SU-DHL-6 (cell line): ENCODE measurements around the gene STK32B.
"Not testable (repeated sequence)": the region's sequence is repeated elsewhere in the genome, so short reads cannot be mapped to it uniquely, and the experiment has no call there.

Experiments
- H2AFZ ChIP-seq: fragments of 200-600 bp; sonication (generic); 2 replicates; pipeline ENCODE4 v1.6.1; 2014; ENCODE audit warnings: low read depth, mild to moderate bottlenecking, moderate library complexity, mixed read lengths, antibody characterized with exemption, low read length; ENCODE audit not compliant: severe bottlenecking
- H3F3A ChIP-seq: fragments of 200-600 bp; shearing (Covaris generic); 2 replicates; pipeline ENCODE4 v1.6.0; 2016; ENCODE audit warnings: antibody characterized with exemption, mild to moderate bottlenecking; ENCODE audit not compliant: insufficient read depth
- H3K27ac ChIP-seq: fragments of 200-600 bp; sonication (generic); 2 replicates; pipeline ENCODE4 v1.5.1; 2016; ENCODE audit warnings: low read depth, mild to moderate bottlenecking, low read length, moderate library complexity, mixed read lengths
- H3K27me3 ChIP-seq: fragments of 200-600 bp; sonication (generic), shearing (Covaris generic); 2 replicates; pipeline ENCODE4 v1.6.0; 2014; ENCODE audit warnings: mild to moderate bottlenecking, low read length
- H3K36me3 ChIP-seq: fragments of 200-600 bp; sonication (generic); 2 replicates; pipeline ENCODE4 v1.6.1; 2014; ENCODE audit warnings: mild to moderate bottlenecking, low read length, mixed read lengths
- H3K4me2 ChIP-seq: fragments of 300-600, 200-600 bp; shearing (Covaris generic), sonication (generic); 2 replicates; pipeline ENCODE4 v1.6.0; 2014; ENCODE audit warnings: low read length, low read depth, mild to moderate bottlenecking; ENCODE audit not compliant: poor library complexity, severe bottlenecking
- H3K4me3 ChIP-seq: fragments of 200-600 bp; sonication (generic); 2 replicates; pipeline ENCODE4 v1.5.1; 2014; ENCODE audit warnings: antibody characterized with exemption, low read length, mild to moderate bottlenecking, mixed read lengths; ENCODE audit not compliant: insufficient read depth, poor library complexity, severe bottlenecking
- H3K79me2 ChIP-seq: fragments of 200-600 bp; sonication (generic); 2 replicates; pipeline ENCODE4 v1.6.1; 2014; ENCODE audit warnings: mild to moderate bottlenecking, low read length, moderate library complexity; ENCODE audit not compliant: insufficient read depth
- H3K9ac ChIP-seq: fragments of 200-600 bp; sonication (generic); 2 replicates; pipeline ENCODE4 v1.7.0; 2014; ENCODE audit warnings: mild to moderate bottlenecking, low read length
- H3K9me2 ChIP-seq: fragments of 200-600 bp; sonication (generic); replicated peaks from 2 replicates; pipeline ENCODE4 v1.6.1; 2014; ENCODE audit warnings: low read length; ENCODE audit not compliant: insufficient read depth
- H3K9me3 ChIP-seq: fragments of 200-600 bp; sonication (generic); 2 replicates; pipeline ENCODE4 v1.6.1; 2014; ENCODE audit warnings: low read length, mixed read lengths; ENCODE audit not compliant: insufficient read depth
- H4K20me1 ChIP-seq: fragments of 200-600 bp; sonication (generic); 2 replicates; pipeline ENCODE4 v1.6.1; 2014; ENCODE audit warnings: low read depth, mild to moderate bottlenecking, antibody characterized with exemption, low read length, moderate library complexity, mixed read lengths
- CTCF ChIP-seq: fragments of 200-600 bp; sonication (generic); IDR thresholded peaks from one replicate; pipeline ENCODE4 v1.5.1; 2017; ENCODE audit warnings: antibody characterized with exemption, mild to moderate bottlenecking, low read length, moderate library complexity; ENCODE audit not compliant: insufficient read depth, poor library complexity, severe bottlenecking
- EZH2phosphoT487 ChIP-seq: fragments of 200-600 bp; sonication (generic), shearing (Covaris generic); conservative IDR thresholded peaks from 2 replicates; pipeline ENCODE4 v1.6.1; 2018; ENCODE audit warnings: mild to moderate bottlenecking, antibody characterized with exemption, low read length, moderate library complexity, mixed read lengths

Gene STK32B

GRCh38 chr4:5168891-5169290, 117.6 kb downstream of the STK32B start:
- Histone ChIP-seq H3K4me3 (no peak overlapping the region), H3K27me3 (no peaks in the 10 kb centered on the region), H3K9me2 (no peaks in the 10 kb centered on the region), H2AFZ (no peak overlapping the region), H3K36me3 (no peaks in the 10 kb centered on the region), H3K9me3 (no peaks in the 10 kb centered on the region), H3K4me2 (no peak overlapping the region), H4K20me1 (no peaks in the 10 kb centered on the region), H3K79me2 (no peaks in the 10 kb centered on the region), H3F3A (no peaks in the 10 kb centered on the region), H3K27ac (no peak overlapping the region), H3K9ac (no peak overlapping the region)
- no peak for TF ChIP-seq CTCF
- TF ChIP-seq EZH2phosphoT487, result no peak

GRCh38 chr4:5175836-5176235, 124.6 kb downstream of the STK32B start:
- H3K4me2 ChIP-seq, H3K27me3 ChIP-seq, H3K79me2 ChIP-seq, H3K36me3 ChIP-seq, H3K27ac ChIP-seq, H3F3A ChIP-seq, H2AFZ ChIP-seq, H3K4me3 ChIP-seq, H3K9me2 ChIP-seq, H3K9ac ChIP-seq, H4K20me1 ChIP-seq, H3K9me3 ChIP-seq: not testable (repeated sequence)

- Histone ChIP-seq H3K9me2 (no peaks in the 10 kb centered on the region), H3K9me3 (no peaks in the 10 kb centered on the region), H3K27ac (no peak overlapping the region), H4K20me1 (no peaks in the 10 kb centered on the region), H3K79me2 (no peaks in the 10 kb centered on the region), H3K36me3 (no peaks in the 10 kb centered on the region), H3K4me3 (no peak overlapping the region), H3K4me2 (no peak overlapping the region), H3F3A (no peaks in the 10 kb centered on the region), H2AFZ (no peak overlapping the region), H3K27me3 (no peaks in the 10 kb centered on the region), H3K9ac (no peak overlapping the region)
- TF ChIP-seq CTCF, result no peak
- TF ChIP-seq EZH2phosphoT487, result no peak
Measured at GRCh38 chr4:5184606-5185005, 133.3 kb downstream of the STK32B start.

GRCh38 chr4:5185551-5185950, 134.3 kb downstream of the STK32B start:
- Histone ChIP-seq H2AFZ (no peak overlapping the region), H3K9me2 (no peaks in the 10 kb centered on the region), H4K20me1 (no peaks in the 10 kb centered on the region), H3K27me3 (no peaks in the 10 kb centered on the region), H3K27ac (no peak overlapping the region), H3F3A (no peaks in the 10 kb centered on the region), H3K4me2 (no peak overlapping the region), H3K9me3 (no peaks in the 10 kb centered on the region), H3K4me3 (no peak overlapping the region), H3K36me3 (no peaks in the 10 kb centered on the region), H3K9ac (no peak overlapping the region), H3K79me2 (no peaks in the 10 kb centered on the region)
- no peak for TF ChIP-seq EZH2phosphoT487
